Fibroblast of skin of back (primary cell): ENCODE data around the gene SMYD4.

ENCODE experiments used
- DNase-seq: peaks from one replicate; pipeline ENCODE4 v3.0.0-alpha.2; 2013

The SMYD4 gene

GRCh38 chr17:1729966-1730325 lies 99.8 kb downstream of the SMYD4 start:
- no peak for DNase-seq
